SJCRH30 (cell line): Measurements from ENCODE around the gene TICAM1. TPM values are rescaled to one million over a fixed set of nuclear protein-coding genes. Genes with fewer than 3 reads are reported as not detected.

Experiments used
- DNase-seq, 2 experiments: peaks; one replicate each; pipeline ENCODE4 v3.0.0-alpha.2; 2015 to 2020
- H3K27ac ChIP-seq: fragments of 250-450 bp; sonication (Bioruptor Pico); 2 replicates; pipeline ENCODE4 v1.5.1; 2020; ENCODE audit warnings: mild to moderate bottlenecking, moderate library complexity
- H3K27me3 ChIP-seq: fragments of 250-450 bp; sonication (Bioruptor Pico); 2 replicates; pipeline ENCODE4 v1.5.1; 2020; ENCODE audit warnings: mild to moderate bottlenecking, moderate library complexity
- H3K36me3 ChIP-seq: fragments of 250-450 bp; sonication (Bioruptor Pico); 2 replicates; pipeline ENCODE4 v1.5.1; 2020; ENCODE audit warnings: mild to moderate bottlenecking, moderate library complexity
- H3K4me1 ChIP-seq: fragments of 250-450 bp; sonication (Bioruptor Pico); 2 replicates; pipeline ENCODE4 v1.5.1; 2020; ENCODE audit warnings: mild to moderate bottlenecking, moderate library complexity
- H3K4me3 ChIP-seq: fragments of 250-450 bp; sonication (Bioruptor Pico); 2 replicates; pipeline ENCODE4 v1.5.1; 2020; ENCODE audit warnings: mild to moderate bottlenecking, moderate library complexity
- H3K9me3 ChIP-seq: fragments of 250-450 bp; sonication (Bioruptor Pico); replicated peaks from 2 replicates; pipeline ENCODE4 v1.5.1; 2020; ENCODE audit warnings: mild to moderate bottlenecking, moderate library complexity
- total RNA-seq: library from RNA; depleted of rRNA; stranded (reverse); fragments of >200 nt; shearing (Covaris generic); gene quantifications from 2 replicates; pipeline ENCODE4 v1.2.3, GENCODE V29; 2014; rRNA removed

TICAM1 gene
- total RNA-seq, 1 experiment from 2014 or later, result 1.4 TPM

GRCh38 chr19:4776436-4777211 lies 54.9 kb downstream of the TICAM1 start:
- peak in 1 of 2 experiments; percentile 48 for DNase-seq
- Histone ChIP-seq H3K27ac (no peak overlapping the region), H3K36me3 (no peaks in the 10 kb centered on the region), H3K4me1 (no peaks in the 10 kb centered on the region), H3K27me3 (no peaks in the 10 kb centered on the region), H3K9me3 (no peaks in the 10 kb centered on the region), H3K4me3 (no peak overlapping the region)

GRCh38 chr19:4775627-4776152 lies 55.8 kb downstream of the TICAM1 start:
- no peak for DNase-seq
- H3K36me3 ChIP-seq, result no peaks in the 10 kb centered on the region
- no peak overlapping the region for H3K4me3 ChIP-seq
- H3K27ac ChIP-seq, result no peak overlapping the region
- no peaks in the 10 kb centered on the region for H3K4me1 ChIP-seq
- H3K9me3 ChIP-seq, result no peaks in the 10 kb centered on the region
- no peaks in the 10 kb centered on the region for H3K27me3 ChIP-seq

- no peak for DNase-seq
- no peaks in the 10 kb centered on the region for H3K36me3 ChIP-seq
- no peaks in the 10 kb centered on the region for H3K4me1 ChIP-seq
- no peak overlapping the region for H3K4me3 ChIP-seq
- no peak overlapping the region for H3K27ac ChIP-seq
- no peaks in the 10 kb centered on the region for H3K27me3 ChIP-seq
- H3K9me3 ChIP-seq, result no peaks in the 10 kb centered on the region
Observed at GRCh38 chr19:4774136-4774535, 57.4 kb downstream of the TICAM1 start.

GRCh38 chr19:4773047-4773640 lies 58.4 kb downstream of the TICAM1 start:
- Histone ChIP-seq H3K4me3 (no peak overlapping the region), H3K27me3 (no peaks in the 10 kb centered on the region), H3K9me3 (no peaks in the 10 kb centered on the region), H3K4me1 (no peaks in the 10 kb centered on the region), H3K36me3 (no peaks in the 10 kb centered on the region), H3K27ac (no peak overlapping the region)
- no peak for DNase-seq

- no peaks in the 10 kb centered on the region for H3K4me1 ChIP-seq
- no peaks in the 10 kb centered on the region for H3K27me3 ChIP-seq
- no peaks in the 10 kb centered on the region for H3K9me3 ChIP-seq
- DNase-seq, result no peak
- H3K4me3 ChIP-seq, result no peak overlapping the region
- no peaks in the 10 kb centered on the region for H3K36me3 ChIP-seq
- H3K27ac ChIP-seq, result no peak overlapping the region
Observed at GRCh38 chr19:4772566-4772965, 58.9 kb downstream of the TICAM1 start.

GRCh38 chr19:4768934-4769777 lies 62.4 kb downstream of the TICAM1 start:
- H3K36me3 ChIP-seq, result no peaks in the 10 kb centered on the region
- no peaks in the 10 kb centered on the region for H3K9me3 ChIP-seq
- no peaks in the 10 kb centered on the region for H3K27me3 ChIP-seq
- H3K4me1 ChIP-seq, result peaks cover 8% of the 10 kb centered on the region
- H3K4me3 ChIP-seq, result no peak overlapping the region
- DNase-seq, result peak; percentile 91 to 96
- H3K27ac ChIP-seq, result no peak overlapping the region

Other genes starting within 250 kb of the TICAM1 start
- 8.5 and 8.8 TPM in 2 replicates for gene TNFAIP8L1, start 192.2 kb downstream of the TICAM1 start, total RNA-seq
- 71.9 and 86.8 TPM in 2 replicates for gene MYDGF, start 161.4 kb downstream of the TICAM1 start, total RNA-seq
- 53.4 and 62.8 TPM in 2 replicates for gene DPP9, start 107.9 kb downstream of the TICAM1 start, total RNA-seq
- gene FEM1A, start 40.0 kb downstream of the TICAM1 start, total RNA-seq, result 20.0 and 20.1 TPM in 2 replicates
- gene PLIN3, start 36.0 kb upstream of the TICAM1 start, total RNA-seq, result 49.0 and 50.1 TPM in 2 replicates
- gene ARRDC5, start 71.2 kb upstream of the TICAM1 start, total RNA-seq, result not detected in 2 replicates
- 228 and 230 TPM in 2 replicates for gene UHRF1, start 77.8 kb upstream of the TICAM1 start, total RNA-seq
- 15.5 and 16.2 TPM in 2 replicates for gene KDM4B, start 137.4 kb upstream of the TICAM1 start, total RNA-seq